GM18870 (cell line): ENCODE data around the gene FMNL2.
"Not testable (repeated sequence)": the region's sequence is repeated elsewhere in the genome, so short reads cannot be mapped to it uniquely, and the experiment has no call there.

ENCODE experiments used
- ATAC-seq: cut with Tn5 transposase; IDR thresholded peaks from one replicate; pipeline ENCODE4 v1.9.1; 2021; ENCODE audit warnings: moderate library complexity; ENCODE audit not compliant: unreplicated experiment

Gene FMNL2

GRCh38 chr2:152335016-152335725 is at the start of gene FMNL2:
TSS of gene FMNL2 (plus strand) at chr2:152335174.
- peak; percentile 81 for ATAC-seq

DNA sequence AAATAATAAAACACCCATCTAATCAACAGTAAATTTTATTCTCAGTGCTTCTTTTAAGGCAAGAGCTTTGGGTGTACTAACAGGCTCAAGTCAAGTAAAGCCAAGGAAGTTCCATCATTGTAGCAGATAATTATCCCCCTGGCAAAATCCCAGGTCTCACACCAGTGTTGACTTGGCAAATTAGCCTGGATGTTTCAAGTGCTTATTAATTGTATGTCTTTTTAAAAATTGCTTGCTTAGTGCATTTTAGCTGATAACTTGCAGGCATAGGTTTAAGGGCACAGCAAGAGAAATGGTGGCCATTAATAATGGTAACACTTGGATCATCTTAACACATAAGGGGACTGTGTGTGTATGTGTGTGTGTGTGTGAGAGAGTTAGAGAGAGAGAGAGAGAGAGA is 42.0 kb upstream of the FMNL2 start:
- ATAC-seq, result no peak

DNA sequence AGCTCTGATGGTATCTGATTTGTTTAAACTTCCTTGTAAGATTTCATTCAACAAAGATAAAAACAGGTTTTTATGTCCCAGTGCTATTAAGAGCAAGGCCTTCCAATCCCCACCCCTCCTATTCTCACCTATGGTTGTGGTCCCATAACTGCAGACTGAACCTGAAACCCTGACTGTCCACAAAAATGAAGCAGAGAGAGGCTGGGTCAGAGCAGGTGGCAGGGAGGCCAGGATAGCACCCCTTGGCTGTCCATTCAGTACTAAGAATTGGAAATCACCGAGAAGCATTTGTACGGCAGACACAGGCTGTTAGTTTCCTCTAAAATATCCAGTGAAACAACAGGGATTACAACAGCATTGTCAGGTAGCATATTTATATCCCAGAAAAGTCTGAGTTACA is 37.3 kb upstream of the FMNL2 start:
- no peak for ATAC-seq

DNA sequence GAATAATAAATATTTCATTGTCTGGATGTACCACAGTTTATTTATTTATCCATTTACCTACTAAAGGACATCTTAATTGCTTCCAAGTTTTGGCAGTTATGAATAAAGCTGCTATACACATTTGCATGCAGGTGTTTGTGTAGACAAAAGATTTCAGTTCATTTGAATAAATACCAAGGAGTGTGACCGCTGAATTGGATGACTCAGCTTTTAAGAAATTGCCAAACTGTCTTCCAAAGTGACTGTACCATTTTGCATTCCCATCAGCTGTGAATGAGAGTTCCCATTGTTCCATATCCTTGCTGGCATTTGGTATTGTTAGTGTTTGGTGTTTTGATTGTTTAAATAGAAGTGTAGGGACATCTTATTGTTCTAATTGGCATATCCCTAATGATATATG is 36.2 kb upstream of the FMNL2 start:
- ATAC-seq, result no peak

- no peak for ATAC-seq
These were observed 33.8 kb upstream of the FMNL2 start for GRCh38 chr2:152301131-152301530.

GRCh38 chr2:152303951-152304350 is 31.0 kb upstream of the FMNL2 start:
- ATAC-seq, result no peak

- ATAC-seq, result no peak
These were observed 30.1 kb upstream of the FMNL2 start for GRCh38 chr2:152304836-152305235.

DNA sequence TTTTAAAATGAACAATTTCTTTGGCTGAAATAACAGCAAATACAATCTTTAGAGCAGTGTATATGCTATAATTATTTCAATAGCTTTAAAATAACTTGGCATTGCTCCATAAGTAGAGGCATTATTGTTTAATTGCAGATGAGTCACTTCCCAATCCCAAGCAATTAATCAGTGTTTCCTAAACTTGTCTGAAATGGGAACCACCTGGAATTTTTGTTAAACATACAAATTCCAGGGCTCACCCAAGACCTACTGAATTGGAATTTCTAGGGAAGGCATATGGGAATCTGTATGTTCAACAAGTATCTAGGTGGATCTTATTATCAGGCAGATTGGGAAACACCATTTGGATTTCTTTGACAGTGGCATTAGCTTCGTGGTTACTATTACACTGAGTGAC is 27.1 kb upstream of the FMNL2 start:
- ATAC-seq, result no peak

- ATAC-seq, result no peak
These were observed 25.4 kb upstream of the FMNL2 start for GRCh38 chr2:152309352-152310214.

GRCh38 chr2:152319822-152320570 is 15.0 kb upstream of the FMNL2 start:
- no peak for ATAC-seq

DNA sequence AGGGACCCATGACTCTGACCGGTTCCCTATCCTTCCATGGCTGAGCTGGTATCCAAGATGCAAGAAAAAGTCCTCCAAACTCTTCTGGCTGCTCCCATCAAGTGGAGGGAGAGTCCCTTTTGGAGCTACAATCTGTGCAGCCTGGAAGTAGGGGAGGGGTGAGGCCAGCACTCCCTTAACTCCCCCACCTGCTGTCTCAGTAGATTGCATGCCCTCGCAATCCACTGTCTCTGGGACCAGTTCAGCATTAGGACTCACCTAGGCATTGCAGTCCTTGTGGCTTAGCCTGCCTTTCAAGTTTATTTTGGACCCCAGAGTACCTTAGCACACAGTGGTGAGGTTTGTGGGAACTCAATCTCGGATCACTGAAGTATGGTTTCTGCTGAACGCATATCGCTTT is 14.2 kb upstream of the FMNL2 start:
- ATAC-seq, result no peak

DNA sequence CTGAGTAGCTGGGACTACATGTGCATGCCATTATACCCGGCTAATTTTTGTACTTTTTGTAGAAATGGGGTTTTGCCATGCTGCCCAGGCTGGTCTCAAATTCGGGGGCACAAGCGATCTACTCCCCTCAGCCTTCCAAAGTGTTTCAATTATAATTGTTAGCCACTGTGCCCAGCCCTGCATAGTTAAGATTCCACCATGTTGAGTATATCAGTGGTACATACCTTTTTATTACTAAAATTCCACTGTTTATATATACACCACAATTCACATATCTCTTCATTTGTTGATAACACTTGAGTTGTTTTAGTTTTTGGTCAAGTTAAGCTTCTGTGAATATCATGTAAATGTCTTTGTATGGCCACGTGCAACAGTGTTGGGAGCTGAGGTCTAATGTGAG is 12.8 kb upstream of the FMNL2 start:
- no peak for ATAC-seq

- ATAC-seq, result not testable (repeated sequence)
These were observed 9.8 kb upstream of the FMNL2 start for GRCh38 chr2:152325126-152325525.

DNA sequence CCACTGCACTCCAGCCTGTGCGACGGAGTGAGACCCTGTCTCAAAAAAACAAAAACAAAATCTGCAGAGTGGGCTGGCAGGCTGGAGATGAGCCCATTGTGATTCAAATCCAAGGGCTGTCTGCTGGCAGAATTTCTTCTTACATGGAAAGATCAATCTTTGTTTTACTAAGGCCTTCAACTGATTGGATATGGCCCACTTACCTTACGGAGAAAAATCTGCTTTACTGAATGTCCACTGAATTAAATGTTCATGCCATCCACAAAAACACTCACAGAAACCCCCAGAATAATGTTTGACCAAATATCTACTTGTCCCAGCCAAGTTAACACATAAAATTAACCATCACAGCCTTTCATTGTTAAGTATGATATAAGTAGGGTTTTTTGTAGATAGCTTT is 8.3 kb upstream of the FMNL2 start:
- no peak for ATAC-seq

- ATAC-seq, result no peak
These were observed 7.0 kb upstream of the FMNL2 start for GRCh38 chr2:152328013-152328412.

DNA sequence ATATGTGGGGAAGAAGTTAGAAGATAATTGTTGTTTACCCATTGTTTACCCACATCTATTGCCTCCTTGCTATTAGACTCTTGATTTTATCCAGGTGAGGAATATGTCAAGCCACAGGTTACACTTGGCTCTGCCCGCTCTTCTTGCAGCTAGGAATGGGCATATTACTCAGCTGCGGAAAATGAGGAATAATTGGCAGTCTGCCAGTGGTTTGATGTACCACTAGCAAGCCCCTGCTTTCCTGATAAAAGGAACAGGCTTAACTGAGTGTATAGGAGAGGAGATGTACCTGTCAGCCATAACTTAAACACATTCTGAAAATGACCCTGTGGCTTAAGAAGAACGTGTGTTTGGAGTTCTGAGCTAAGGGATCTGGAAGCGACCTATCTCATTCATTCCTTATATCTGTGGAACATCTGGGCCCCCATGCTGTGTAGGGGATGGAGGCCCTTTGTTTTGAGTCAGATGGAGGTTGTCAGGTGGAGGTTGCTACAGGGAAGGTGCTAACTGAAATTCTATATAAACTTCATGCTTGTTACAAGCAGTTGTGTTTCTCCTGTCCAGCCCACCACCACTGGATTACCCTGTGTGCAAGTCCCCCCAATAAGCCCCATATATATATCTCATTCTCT is 4.6 kb upstream of the FMNL2 start:
- no peak for ATAC-seq

GRCh38 chr2:152334701-152335015 is 316 bp upstream of the FMNL2 start:
- no peak for ATAC-seq

DNA sequence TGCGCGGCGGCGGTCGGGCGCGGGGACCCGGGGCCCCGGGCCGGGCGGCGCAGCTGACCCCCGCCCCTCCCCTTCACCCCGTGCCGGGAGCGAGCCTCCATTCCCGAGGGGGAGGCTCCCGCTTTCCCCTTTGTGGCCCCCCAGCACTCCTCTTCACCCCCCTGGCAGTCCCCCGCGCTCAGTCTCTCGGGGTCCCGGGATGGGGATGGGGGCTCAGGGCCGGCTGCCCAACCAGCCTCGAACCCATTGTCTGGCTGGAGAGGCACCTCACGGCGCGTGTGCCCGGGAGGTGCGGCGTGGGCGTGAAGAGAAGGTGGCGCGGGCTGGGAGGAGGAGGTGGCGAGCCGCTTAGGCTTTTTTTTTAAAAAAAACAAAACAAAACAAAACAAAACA is 748 bp downstream of the FMNL2 start:
- ATAC-seq, result no peak

- no peak for ATAC-seq
These were observed 1.3 kb downstream of the FMNL2 start for GRCh38 chr2:152336119-152336853.

GRCh38 chr2:152336854-152337510 is 2.0 kb downstream of the FMNL2 start:
- ATAC-seq, result no peak
